ENCODE data around the gene NOC2L. TPM values are rescaled to one million over a fixed set of nuclear protein-coding genes. Genes with fewer than 3 reads are reported as not detected.

The NOC2L gene
- total and polyA plus RNA-seq, 9 of the 15 experiments (the other 6 are each of a cell fraction or from before 2014, with no cell fraction given) = 4.0 to 410 (median 200) TPM

GRCh38 chr1:916173-917075 is 42.6 kb downstream of the NOC2L start:
- peaks cover 14 to 78% of the 10 kb centered on the region in 2 experiments for H3K4me1 ChIP-seq (replicated peaks in 1 of 2; ENCODE audit: control insufficient read depth in 2 of 2, insufficient read depth in 2 of 2, low read length in 2 of 2)
- H3K9me3 ChIP-seq (replicated peaks; ENCODE audit: control insufficient read depth, insufficient read depth, low read depth, low read length) = no peaks in the 10 kb centered on the region
- no peak overlapping the region for H2AFZ ChIP-seq (ENCODE audit: low read depth, low read length)
- H3K9ac ChIP-seq (ENCODE audit: insufficient read depth in 1 of 2, low read depth in 2 of 2, low read length in 2 of 2) = peak overlapping the region in 1 of 2 experiments; percentile 38; a peak in 2 of 4 replicates
- no peaks in the 10 kb centered on the region for H3K79me2 ChIP-seq (ENCODE audit: control insufficient read depth, insufficient read depth, low read length)
- in situ Hi-C loops (cut with MboI) (no loop called here), intact Hi-C loops (cut with micrococcal nuclease) (no loop called here)
- ATAC-seq (no peak), DNase-seq (ENCODE audit: extremely low read depth in 1 of 4, low spot score in 3 of 4) (peak in 2 of 4 experiments; percentile 47 to 48), FAIRE-seq (no peak)
- H3K27ac ChIP-seq (ENCODE audit: extremely low read depth, low read depth, low read length) = no peak overlapping the region
- POLR2A ChIA-PET = interaction anchor here (0.6 to 1.6 kb wide), 6 partner anchors 10 to 92 kb away, joined by 3 to 4 read pairs (median 3); no protein-coding TSS in a partner anchor
- H3K36me3 ChIP-seq (ENCODE audit: control insufficient read depth, insufficient read depth, low read length) = no peaks in the 10 kb centered on the region
- H4K20me1 ChIP-seq (replicated peaks; ENCODE audit: control insufficient read depth, insufficient read depth, low read length) = peaks cover 39% of the 10 kb centered on the region
- CTCF ChIA-PET (ENCODE audit: low intra/inter-chr PET ratio) = no interaction called here
- BruUV-seq (replicated peaks) = no TSS peak
- no peaks in the 10 kb centered on the region for H3K9me1 ChIP-seq (ENCODE audit: control insufficient read depth, insufficient read depth, low read length)
- no peak overlapping the region for H3K4me3 ChIP-seq
- WGBS (ENCODE audit: insufficient coverage, low coverage, missing lambda C conversion rate) = 3% methylated on average over 29 of the region's 31 CpGs
- H3K27me3 ChIP-seq (ENCODE audit: control insufficient read depth in 2 of 2, insufficient read depth in 2 of 2, low read length in 2 of 2) = peaks cover 33 to 73% of the 10 kb centered on the region in 2 experiments; a peak in 4 of 5 replicates
- no peak overlapping the region for H3K4me2 ChIP-seq (ENCODE audit: insufficient read depth, low read length)
- TF ChIP-seq VEZF1 (CRISPR knock-in tag; IDR thresholded peaks at IDR 0.05) = peak; percentile 41; the same call in 1 of the 2 replicates
- TF ChIP-seq EGR1 (conservative IDR thresholded peaks at IDR 0.05) = peak; percentile 45
- TF ChIP-seq MBD2 (IDR thresholded peaks at IDR 0.05; ENCODE audit: borderline replicate concordance, low read depth) = no peak
- peak; percentile 18; the same call in 1 of the 2 replicates for TF ChIP-seq ZNF740 (CRISPR knock-in tag; IDR thresholded peaks at IDR 0.05)
- TF ChIP-seq ZNF740 (tag; IDR thresholded peaks at IDR 0.05) = no peak
- TF ChIP-seq PKNOX1 (IDR thresholded peaks at IDR 0.05) = peak; percentile 39
- 0 out of 2 replicates have a peak, but pooled peaks have one; percentile 19 for TF ChIP-seq TFAP4 (CRISPR knock-in tag; IDR thresholded peaks at IDR 0.05; ENCODE audit: borderline replicate concordance)
- 0 out of 2 replicates have a peak, but pooled peaks have one; percentile 25 for TF ChIP-seq ZBTB7A (IDR thresholded peaks at IDR 0.05; ENCODE audit: borderline replicate concordance, control insufficient read depth, low read depth, low read length)
- peak; percentile 88 for TF ChIP-seq MEIS2 (IDR thresholded peaks at IDR 0.05; ENCODE audit: partially characterized antibody)
- 0 out of 2 replicates have a peak, but pooled peaks have one; percentile 70 for TF ChIP-seq ZBTB9 (CRISPR knock-in tag; IDR thresholded peaks at IDR 0.05)
- no peak for TF ChIP-seq POLR3A (IDR thresholded peaks at IDR 0.05; ENCODE audit: borderline replicate concordance, extremely low read depth, insufficient read depth, insufficient read length)
- 0 out of 2 replicates have a peak, but pooled peaks have one; percentile 16 for TF ChIP-seq SAFB (IDR thresholded peaks at IDR 0.05; ENCODE audit: borderline replicate concordance, low read depth, low read length)
